H1 (cell line): ENCODE data around the gene DCAF8L2. TPM values are rescaled to one million over a fixed set of nuclear protein-coding genes. Genes with fewer than 3 reads are reported as not detected.

Source experiments
- CTCF ChIA-PET: fragments of 300-600 bp; sonication (Branson Sonifier 250); formaldehyde crosslinking; loops from one replicate; lab custom pipeline; 2021; ENCODE audit not compliant: partially characterized antibody; lab: Charles Lee
- POLR2A ChIA-PET: fragments of 300-600 bp; sonication (Branson Sonifier 250); formaldehyde crosslinking; loops from one replicate; lab custom pipeline; 2021; ENCODE audit warnings: inconsistent platforms; ENCODE audit not compliant: partially characterized antibody; lab: Charles Lee
- DNase-seq, 2 experiments: peaks; one replicate each; pipeline versions ENCODE4 v3.0.0 to v3.0.0-alpha.2; 2010 to 2022; ENCODE audit warnings: low spot score in 2 of 2, low read depth in 1 of 2, mixed read lengths in 1 of 2
- FAIRE-seq: peaks from 2 replicates; lab custom pipeline; 2011; peaks lifted over from hg19 to GRCh38; lab: Jason Lieb, UNC
- H2AFZ ChIP-seq: 2 replicates; pipeline ENCODE4 v1.8.1; 2012; ENCODE audit warnings: low read length, inconsistent platforms
- H2AK5ac ChIP-seq: 2 replicates; pipeline ENCODE4 v1.6.1; 2013; ENCODE audit warnings: low read depth, low read length
- H2BK120ac ChIP-seq: replicated peaks from 2 replicates; pipeline ENCODE3; 2013; ENCODE audit warnings: low read depth, low read length, inconsistent platforms
- H2BK12ac ChIP-seq: 2 replicates; pipeline ENCODE4 v1.6.1; 2013; ENCODE audit warnings: low read depth, low read length
- H2BK15ac ChIP-seq: 2 replicates; pipeline ENCODE4 v1.6.1; 2013; ENCODE audit warnings: low read length
- H2BK20ac ChIP-seq: 2 replicates; pipeline ENCODE4 v1.6.1; 2013; ENCODE audit warnings: low read length
- H2BK5ac ChIP-seq: 2 replicates; pipeline ENCODE4 v1.6.1; 2013; ENCODE audit warnings: low read depth, low read length
- H3K14ac ChIP-seq: 2 replicates; pipeline ENCODE4 v1.6.1; 2013; ENCODE audit warnings: inconsistent platforms; ENCODE audit not compliant: insufficient read length
- H3K18ac ChIP-seq: 2 replicates; pipeline ENCODE4 v1.6.1; 2013; ENCODE audit warnings: low read length; ENCODE audit errors: extremely low read depth
- H3K23ac ChIP-seq: 2 replicates; pipeline ENCODE4 v1.6.1; 2013; ENCODE audit warnings: inconsistent platforms; ENCODE audit not compliant: insufficient read length
- H3K23me2 ChIP-seq: 2 replicates; pipeline ENCODE4 v1.6.1; 2013; ENCODE audit warnings: low read depth, low read length
- H3K27ac ChIP-seq: 2 replicates; pipeline ENCODE4 v1.6.1; 2011; ENCODE audit warnings: low read depth, low read length, inconsistent platforms
- H3K27me3 ChIP-seq, 4 experiments: replicated peaks in 1 of 4; 1 replicate in 1 of 4; 2 replicates in 3 of 4; pipeline versions ENCODE4 v1.6.1 to v1.8.1; 2011 to 2013; ENCODE audit warnings: low read length in 3 of 4, mild to moderate bottlenecking in 3 of 4, inconsistent platforms in 2 of 4, mixed read lengths in 2 of 4, moderate library complexity in 1 of 4; ENCODE audit not compliant: control insufficient read depth in 3 of 4, insufficient read depth in 3 of 4; ENCODE audit errors: extremely low read depth in 1 of 4
- H3K36me3 ChIP-seq, 4 experiments: 2 replicates each; pipeline versions ENCODE4 v1.6.1 to v1.8.1; 2011 to 2013; ENCODE audit warnings: mild to moderate bottlenecking in 4 of 4, low read length in 3 of 4, moderate library complexity in 2 of 4, control low read depth in 1 of 4, inconsistent platforms in 1 of 4; ENCODE audit not compliant: insufficient read depth in 4 of 4, control insufficient read depth in 2 of 4
- H3K4ac ChIP-seq: replicated peaks from 2 replicates; pipeline ENCODE3; 2013; ENCODE audit warnings: low read length, low read depth, mixed read lengths, inconsistent platforms; ENCODE audit not compliant: insufficient read length
- H3K4me1 ChIP-seq, 4 experiments: replicated peaks in 1 of 4; 1 replicate in 1 of 4; 2 replicates in 3 of 4; pipeline versions ENCODE4 v1.6.1 to v1.8.1; 2011 to 2013; ENCODE audit warnings: low read length in 3 of 4, inconsistent platforms in 2 of 4, mixed read lengths in 1 of 4; ENCODE audit not compliant: insufficient read depth in 4 of 4, control insufficient read depth in 3 of 4
- H3K4me2 ChIP-seq, 2 experiments: 2 replicates each; pipeline versions ENCODE4 v1.6.1 to v1.8.1; 2011 to 2013; ENCODE audit warnings: low read depth in 2 of 2, low read length in 2 of 2, control low read depth in 1 of 2, inconsistent platforms in 1 of 2, mild to moderate bottlenecking in 1 of 2; ENCODE audit not compliant: insufficient read depth in 1 of 2
- H3K4me3 ChIP-seq, 4 experiments: fragments of 200-600, 300-600 bp in 1 of 4; sonication (generic), shearing (Covaris generic), sonication (Bioruptor Twin) in 1 of 4; 2 replicates each; pipeline versions ENCODE4 v1.5.1 to v1.8.1; 2011 to 2016; ENCODE audit warnings: low read length in 4 of 4, low read depth in 3 of 4, control low read depth in 2 of 4, inconsistent platforms in 2 of 4, mild to moderate bottlenecking in 2 of 4, mixed read lengths in 1 of 4, moderate library complexity in 1 of 4; ENCODE audit not compliant: insufficient read depth in 2 of 4; ENCODE audit errors: extremely low read depth in 1 of 4
- H3K56ac ChIP-seq: replicated peaks from 2 replicates; pipeline ENCODE3; 2013; ENCODE audit warnings: low read depth, mild to moderate bottlenecking, mixed read lengths, low read length, inconsistent platforms; ENCODE audit not compliant: insufficient read length
- H3K79me1 ChIP-seq: 2 replicates; pipeline ENCODE4 v1.6.1; 2013; ENCODE audit warnings: low read depth, low read length, control low read depth
- H3K79me2 ChIP-seq, 2 experiments: 2 replicates each; pipeline versions ENCODE4 v1.6.1 to v1.8.1; 2012 to 2013; ENCODE audit warnings: low read length in 2 of 2, mild to moderate bottlenecking in 2 of 2, inconsistent platforms in 1 of 2; ENCODE audit not compliant: insufficient read depth in 2 of 2, control insufficient read depth in 1 of 2
- H3K9ac ChIP-seq, 4 experiments: replicated peaks in 1 of 4; 1 replicate in 1 of 4; 2 replicates in 3 of 4; pipeline versions ENCODE4 v1.6.1 to v1.8.1; 2011 to 2013; ENCODE audit warnings: low read depth in 3 of 4, low read length in 3 of 4, control low read depth in 2 of 4, mild to moderate bottlenecking in 2 of 4, moderate library complexity in 2 of 4, inconsistent platforms in 1 of 4; ENCODE audit errors: extremely low read depth in 1 of 4
- H3K9me3 ChIP-seq, 2 experiments: 2 replicates each; pipeline versions ENCODE4 v1.6.1 to v1.8.1; 2012 to 2013; ENCODE audit warnings: mild to moderate bottlenecking in 2 of 2, moderate library complexity in 2 of 2, control low read depth in 1 of 2, inconsistent platforms in 1 of 2, low read depth in 1 of 2, low read length in 1 of 2, mixed read lengths in 1 of 2; ENCODE audit not compliant: insufficient read depth in 2 of 2
- H4K20me1 ChIP-seq, 2 experiments: replicated peaks in 1 of 2; 2 replicates each; pipeline versions ENCODE3 to v1.8.1; 2011 to 2013; ENCODE audit warnings: inconsistent platforms in 2 of 2, low read length in 2 of 2, mild to moderate bottlenecking in 1 of 2; ENCODE audit not compliant: insufficient read depth in 2 of 2, control insufficient read depth in 1 of 2
- H4K5ac ChIP-seq: 2 replicates; pipeline ENCODE4 v1.6.1; 2013; ENCODE audit warnings: low read length, low read depth, mixed read lengths, inconsistent platforms; ENCODE audit not compliant: insufficient read length
- H4K8ac ChIP-seq: 2 replicates; pipeline ENCODE4 v1.8.0; 2013; ENCODE audit warnings: mild to moderate bottlenecking, moderate library complexity, low read length, inconsistent platforms; ENCODE audit not compliant: insufficient read depth; ENCODE audit errors: extremely low read depth
- H4K91ac ChIP-seq: replicated peaks from 2 replicates; pipeline ENCODE3; 2013; ENCODE audit warnings: low read length, mixed read lengths, inconsistent platforms; ENCODE audit not compliant: insufficient read length
- HDAC6 ChIP-seq: IDR thresholded peaks from one replicate; pipeline ENCODE4 v1.7.1; 2012; ENCODE audit warnings: low read depth, mild to moderate bottlenecking, inconsistent platforms, low read length, moderate library complexity
- SRF ChIP-seq: IDR thresholded peaks from 2 replicates; pipeline ENCODE4 v1.6.1; 2011; ENCODE audit warnings: mild to moderate bottlenecking, low read depth, low read length, moderate library complexity
- WGBS, 2 experiments: shearing (Covaris generic) in 1 of 2; methylation state at CpG; one replicate each; pipeline versions ENCODE4 v1.1.6 to v1.1.7; 2013 to 2015; ENCODE audit warnings: low lambda C conversion rate in 2 of 2, mixed read lengths in 2 of 2, inconsistent platforms in 1 of 2, low coverage in 1 of 2, missing lambda C conversion rate in 1 of 2; ENCODE audit not compliant: insufficient replicate concordance in 2 of 2, insufficient coverage in 1 of 2, insufficient read length in 1 of 2; ENCODE audit errors: extremely low coverage in 1 of 2, missing lambda C conversion rate in 1 of 2; 5-methylcytosine and 5-hydroxymethylcytosine counted together
- polyA plus RNA-seq, 7 experiments: library from polyadenylated mRNA; depleted of rRNA in 3 of 7; stranded (reverse) in 5 of 7; unstranded in 2 of 7; fragments of >200 nt in 5 of 7; fragments of 200-250 nt in 2 of 7; gene quantifications; 1 replicate in 5 of 7; 2 replicates in 1 of 7; 4 replicates in 1 of 7; pipeline versions ENCODE4 v1.2.1 to v1.2.3, GENCODE V29; 2011 to 2013; ENCODE audit warnings: missing spikeins in 2 of 7, mixed read lengths in 2 of 7
- total RNA-seq: library from RNA; stranded (reverse); fragmentation: NEBNext Ultra II Directional; extraction: Animal tissue kit (Norgen Biotek cat#: 25700); gene quantifications from 2 replicates; pipeline ENCODE4 v1.2.1, GENCODE V29; 2021

Gene DCAF8L2
- total and polyA plus RNA-seq, 2 of the 8 experiments (the other 6 are each of a cell fraction or from before 2014, with no cell fraction given), result not detected

DNA sequence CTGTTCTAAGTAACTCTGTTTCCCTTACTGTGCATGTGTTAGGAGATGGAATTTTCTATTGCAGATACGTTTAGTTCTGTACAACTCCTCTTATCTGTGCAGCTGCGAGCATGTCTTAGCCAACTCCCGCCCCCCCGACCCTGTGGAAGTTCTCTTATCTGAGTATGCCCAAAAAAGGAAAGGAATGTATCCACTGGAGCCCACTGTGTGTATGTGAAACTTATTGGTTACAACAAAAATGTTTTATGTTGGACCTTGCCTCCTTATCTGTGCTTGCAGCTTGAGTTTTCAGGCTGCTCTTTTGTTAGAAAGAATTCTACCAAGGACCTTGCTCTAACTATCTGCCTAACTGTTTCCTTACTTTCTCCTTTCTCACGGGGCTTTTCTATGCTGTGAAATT is 24.2 kb upstream of the DCAF8L2 start:
- Histone ChIP-seq H2BK15ac (no peak overlapping the region), H3K4me1 (peaks cover 0 to 2% (median 0%) of the 10 kb centered on the region in 4 experiments; a peak in 1 of 7 replicates), H2AFZ (no peak overlapping the region), H4K8ac (no peak overlapping the region), H3K23ac (no peak overlapping the region), H2AK5ac (no peak overlapping the region), H3K56ac (no peak overlapping the region), H2BK20ac (no peak overlapping the region), H2BK5ac (no peak overlapping the region), H3K14ac (no peak overlapping the region), H3K4ac (no peak overlapping the region), H3K36me3 (no peaks in the 10 kb centered on the region), H3K9me3 (no peaks in the 10 kb centered on the region), H3K79me2 (no peaks in the 10 kb centered on the region), H4K5ac (no peak overlapping the region), H3K4me3 (no peak overlapping the region), H3K23me2 (no peaks in the 10 kb centered on the region), H4K20me1 (no peaks in the 10 kb centered on the region), H3K18ac (no peak overlapping the region), H3K27me3 (no peaks in the 10 kb centered on the region), H3K27ac (no peak overlapping the region), H4K91ac (no peak overlapping the region), H2BK120ac (no peak overlapping the region), H2BK12ac (no peak overlapping the region), H3K9ac (no peak overlapping the region), H3K4me2 (no peak overlapping the region), H3K79me1 (no peaks in the 10 kb centered on the region)
- WGBS, 2 experiments, result 97% methylated on average over 3 of the region's 5 CpGs; no CpG with 5 or more reads in 1 of the 2 experiments
- TF ChIP-seq HDAC6 (no peak), SRF (peak; percentile 87)
- no peak for DNase-seq
- POLR2A ChIA-PET, result no interaction called here
- FAIRE-seq, result no peak
- CTCF ChIA-PET, result interaction anchor here (0.7 kb wide), 1 partner anchor 10 kb away, joined by 3 read pairs; no protein-coding TSS in a partner anchor
